Fibroblast of lung (primary cell): ENCODE results near the gene TCOF1.

Experiments used
- CTCF ChIP-seq, 2 donors: IDR thresholded peaks in 1 of 2; conservative IDR thresholded peaks in 1 of 2; 1 replicate in 1 of 2; 2 replicates in 1 of 2; pipeline ENCODE4 v1.5.1; 2011 to 2012; ENCODE audit warnings: low read length in 2 of 2, control low read depth in 1 of 2, inconsistent platforms in 1 of 2, low read depth in 1 of 2, mild to moderate bottlenecking in 1 of 2
- EZH2 ChIP-seq: IDR thresholded peaks from 2 replicates; pipeline ENCODE4 v1.5.1; 2012; ENCODE audit warnings: low read length, control low read depth, mild to moderate bottlenecking; ENCODE audit errors: missing control alignments

DNA sequence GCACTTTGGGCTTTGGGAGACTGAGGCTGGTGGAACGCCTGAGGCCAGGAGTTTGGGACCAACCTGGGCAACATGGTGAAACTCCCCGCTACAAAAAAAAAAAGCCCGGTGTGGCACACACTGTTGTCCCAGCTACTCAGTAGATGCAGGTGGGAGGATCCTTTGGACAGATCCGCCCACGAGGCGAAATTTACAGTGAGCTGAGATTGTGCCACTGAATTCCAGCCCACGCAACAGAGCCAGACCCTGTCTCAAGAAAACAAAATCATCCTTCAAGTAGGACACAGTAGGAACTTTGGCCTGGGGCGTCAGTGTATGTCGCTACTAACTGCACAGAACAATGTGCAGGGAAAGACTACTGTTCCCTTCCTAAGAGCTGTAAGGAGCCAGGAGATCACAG, 87.3 kb downstream of the TCOF1 start:
- TF ChIP-seq CTCF (conservative IDR thresholded peaks at IDR 0.05 in 1 of 2, IDR thresholded peaks at IDR 0.05 in 1 of 2; ENCODE audit: low read depth in 1 of 2, low read length in 2 of 2) (no peak), EZH2 (no peak)
